ENCODE results near the gene PAPOLB. TPM values are rescaled to one million over a fixed set of nuclear protein-coding genes. Genes with fewer than 3 reads are reported as not detected.

PAPOLB gene
- total and polyA plus RNA-seq, 10 of the 15 experiments (the other 5 are each of a cell fraction or from before 2014, with no cell fraction given) = 0.01 TPM; not detected in 9

DNA sequence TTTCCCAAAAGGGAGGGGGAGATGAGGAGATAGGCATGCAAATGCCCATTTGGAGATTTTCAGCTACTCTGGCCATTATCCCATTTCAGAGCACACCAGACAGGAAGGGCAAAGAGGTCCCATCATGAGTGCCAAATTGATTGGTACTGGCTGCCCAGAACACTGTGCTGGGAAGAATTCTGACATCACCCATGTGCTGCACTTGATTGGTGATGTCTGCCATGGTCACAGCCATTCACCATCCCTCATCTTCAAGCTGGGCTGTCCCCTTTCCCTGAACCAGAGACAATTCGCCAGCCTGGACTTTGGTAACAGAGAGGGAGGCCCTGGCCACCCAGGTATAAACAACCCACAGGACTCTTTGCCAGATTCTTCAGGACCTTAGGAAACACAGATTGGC lies 44.9 kb upstream of the PAPOLB start:
- H2AFZ ChIP-seq (ENCODE audit: control insufficient read depth, low read depth, low read length) = no peak overlapping the region
- no peaks in the 10 kb centered on the region for H3K4me1 ChIP-seq (ENCODE audit: control insufficient read depth, insufficient read depth, low read length)
- no peaks in the 10 kb centered on the region; the same call in 2 of the 3 replicates for H3K9me3 ChIP-seq (replicated peaks; ENCODE audit: control insufficient read depth, insufficient read depth, low read length)
- ChIA-PET POLR2A (no interaction called here), SMC1A (ENCODE audit: uncharacterized antibody, unreplicated experiment) (no interaction called here), CTCF (no interaction called here), RAD21 (ENCODE audit: unreplicated experiment) (no interaction called here)
- no peak overlapping the region for H3K4me3 ChIP-seq
- no TSS peak for BruUV-seq (replicated peaks)
- H4K20me1 ChIP-seq (ENCODE audit: control insufficient read depth, insufficient read depth) = no peaks in the 10 kb centered on the region
- DNase-seq (ENCODE audit: low read depth, low spot score) = no peak
- H3K36me3 ChIP-seq (ENCODE audit: control insufficient read depth in 2 of 2, insufficient read depth in 2 of 2, low read length in 1 of 2) = no peaks in the 10 kb centered on the region
- FAIRE-seq = no peak
- in situ Hi-C loops (cut with MboI) = no loop called here
- WGBS (ENCODE audit: insufficient coverage, insufficient replicate concordance, low lambda C conversion rate, missing lambda C conversion rate) = 50% methylated on average over 1 of the region's 1 CpG
- no peak overlapping the region for H3K27ac ChIP-seq (ENCODE audit: control insufficient read depth, insufficient read depth)
- H3K79me2 ChIP-seq (ENCODE audit: control insufficient read depth, insufficient read depth, low read length) = no peaks in the 10 kb centered on the region
- TF ChIP-seq SRF (IDR thresholded peaks at IDR 0.05; ENCODE audit: low read depth in 2 of 2, low read length in 2 of 2) = 0 out of 4 replicates have a peak, but pooled peaks of 1 of the 2 experiments have one; percentile 47
- TF ChIP-seq, protein P1, sequence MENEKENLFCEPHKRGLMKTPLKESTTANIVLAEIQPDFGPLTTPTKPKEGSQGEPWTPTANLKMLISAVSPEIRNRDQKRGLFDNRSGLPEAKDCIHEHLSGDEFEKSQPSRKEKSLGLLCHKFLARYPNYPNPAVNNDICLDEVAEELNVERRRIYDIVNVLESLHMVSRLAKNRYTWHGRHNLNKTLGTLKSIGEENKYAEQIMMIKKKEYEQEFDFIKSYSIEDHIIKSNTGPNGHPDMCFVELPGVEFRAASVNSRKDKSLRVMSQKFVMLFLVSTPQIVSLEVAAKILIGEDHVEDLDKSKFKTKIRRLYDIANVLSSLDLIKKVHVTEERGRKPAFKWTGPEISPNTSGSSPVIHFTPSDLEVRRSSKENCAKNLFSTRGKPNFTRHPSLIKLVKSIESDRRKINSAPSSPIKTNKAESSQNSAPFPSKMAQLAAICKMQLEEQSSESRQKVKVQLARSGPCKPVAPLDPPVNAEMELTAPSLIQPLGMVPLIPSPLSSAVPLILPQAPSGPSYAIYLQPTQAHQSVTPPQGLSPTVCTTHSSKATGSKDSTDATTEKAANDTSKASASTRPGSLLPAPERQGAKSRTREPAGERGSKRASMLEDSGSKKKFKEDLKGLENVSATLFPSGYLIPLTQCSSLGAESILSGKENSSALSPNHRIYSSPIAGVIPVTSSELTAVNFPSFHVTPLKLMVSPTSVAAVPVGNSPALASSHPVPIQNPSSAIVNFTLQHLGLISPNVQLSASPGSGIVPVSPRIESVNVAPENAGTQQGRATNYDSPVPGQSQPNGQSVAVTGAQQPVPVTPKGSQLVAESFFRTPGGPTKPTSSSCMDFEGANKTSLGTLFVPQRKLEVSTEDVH (IDR thresholded peaks at IDR 0.05; ENCODE audit: low read depth, partially characterized antibody) = no peak
- intact Hi-C loops (cut with micrococcal nuclease; ENCODE audit: unreplicated experiment) = no loop called here
- ATAC-seq = no peak
- no peak overlapping the region for H3K4me2 ChIP-seq (ENCODE audit: control insufficient read depth, insufficient read depth)
- H3K9ac ChIP-seq (ENCODE audit: control insufficient read depth, insufficient read depth, low read length) = no peak overlapping the region
- H3K27me3 ChIP-seq (replicated peaks in 1 of 2; ENCODE audit: control insufficient read depth in 2 of 2, insufficient read depth in 2 of 2, low read length in 1 of 2) = no peaks in the 10 kb centered on the region

DNA sequence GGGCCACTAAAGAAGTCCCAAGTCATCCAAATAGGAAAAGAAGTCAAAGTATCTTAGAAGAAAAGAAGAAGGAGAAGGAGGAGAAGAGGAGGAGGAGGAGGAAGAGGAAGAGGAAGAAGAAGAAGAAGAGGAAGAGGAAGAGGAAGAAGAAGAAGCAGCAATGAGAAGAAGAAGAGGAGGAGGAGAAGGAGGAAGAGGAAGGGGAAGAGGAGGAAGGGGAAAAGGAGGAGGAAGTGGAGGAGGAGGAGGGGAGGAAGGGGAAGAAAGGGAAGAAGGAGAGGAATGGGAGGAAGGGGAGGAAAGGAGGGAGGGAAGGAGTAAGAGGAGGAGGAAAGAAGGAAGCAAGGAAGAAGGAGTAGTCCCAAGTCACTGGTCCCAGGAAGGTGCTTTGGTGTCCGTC lies 43.3 kb upstream of the PAPOLB start:
- Histone ChIP-seq H3K4me3 (no peak overlapping the region), H4K20me1 (ENCODE audit: control insufficient read depth, insufficient read depth) (no peaks in the 10 kb centered on the region), H3K79me2 (ENCODE audit: control insufficient read depth, insufficient read depth, low read length) (no peaks in the 10 kb centered on the region), H3K4me2 (ENCODE audit: control insufficient read depth, insufficient read depth) (no peak overlapping the region), H3K4me1 (ENCODE audit: control insufficient read depth, insufficient read depth, low read length) (no peaks in the 10 kb centered on the region), H3K27me3 (replicated peaks in 1 of 2; ENCODE audit: control insufficient read depth in 2 of 2, insufficient read depth in 2 of 2, low read length in 1 of 2) (no peaks in the 10 kb centered on the region), H3K9ac (ENCODE audit: control insufficient read depth, insufficient read depth, low read length) (no peak overlapping the region), H3K9me3 (replicated peaks; ENCODE audit: control insufficient read depth, insufficient read depth, low read length) (no peaks in the 10 kb centered on the region; the same call in 2 of the 3 replicates), H3K36me3 (ENCODE audit: control insufficient read depth in 2 of 2, insufficient read depth in 2 of 2, low read length in 1 of 2) (no peaks in the 10 kb centered on the region), H3K27ac (ENCODE audit: control insufficient read depth, insufficient read depth) (no peak overlapping the region), H2AFZ (ENCODE audit: control insufficient read depth, low read depth, low read length) (no peak overlapping the region)
- in situ Hi-C loops (cut with MboI) = no loop called here
- ChIA-PET SMC1A (ENCODE audit: uncharacterized antibody, unreplicated experiment) (no interaction called here), RAD21 (ENCODE audit: unreplicated experiment) (no interaction called here), POLR2A (no interaction called here), CTCF (no interaction called here)
- 100% methylated on average over 1 of the region's 1 CpG for WGBS (ENCODE audit: insufficient coverage, insufficient replicate concordance, low lambda C conversion rate, missing lambda C conversion rate)
- DNase-seq (ENCODE audit: low read depth, low spot score) (no peak), ATAC-seq (no peak), FAIRE-seq (no peak)
- intact Hi-C loops (cut with micrococcal nuclease; ENCODE audit: unreplicated experiment) = no loop called here
- BruUV-seq (replicated peaks) = no TSS peak
- no peak for TF ChIP-seq POU2F2 (IDR thresholded peaks at IDR 0.05; ENCODE audit: borderline replicate concordance, low read depth, low read length)
- no peak for TF ChIP-seq RCOR1 (conservative IDR thresholded peaks at IDR 0.05; ENCODE audit: low read depth, low read length)
- no peak for TF ChIP-seq SREBF1 (IDR thresholded peaks at IDR 0.05; ENCODE audit: low read length)
- TF ChIP-seq STAT3 (IDR thresholded peaks at IDR 0.05; ENCODE audit: low read depth, low read length) = no peak
- TF ChIP-seq RUNX3 (IDR thresholded peaks at IDR 0.05; ENCODE audit: low read length) = no peak
- TF ChIP-seq SKIL (IDR thresholded peaks at IDR 0.05; ENCODE audit: low read depth, poor library complexity, severe bottlenecking) = no peak
- TF ChIP-seq SPI1 (IDR thresholded peaks at IDR 0.05; ENCODE audit: borderline replicate concordance, insufficient read depth, low read depth, low read length) = no peak
- no peak for TF ChIP-seq GABPA (IDR thresholded peaks at IDR 0.05; ENCODE audit: low read depth)
- TF ChIP-seq PAX5 (IDR thresholded peaks at IDR 0.05; ENCODE audit: borderline replicate concordance, low read depth, low read length) = no peak
- no peak for TF ChIP-seq ZZZ3 (IDR thresholded peaks at IDR 0.05; ENCODE audit: control insufficient read depth, insufficient read length, low read depth)
- no peak for TF ChIP-seq MEF2A (IDR thresholded peaks at IDR 0.05; ENCODE audit: insufficient read depth, low read depth, low read length)

Data from GM12878 (cell line).